Smooth muscle cell (in vitro differentiated cells): ENCODE results near the gene SEC22A. TPM values are rescaled to one million over a fixed set of nuclear protein-coding genes. Genes with fewer than 3 reads are reported as not detected.

Experiments used
- DNase-seq: peaks from one replicate; lab custom pipeline; 2025; ENCODE audit not compliant: unreplicated experiment; lab: John Stamatoyannopoulos, UW
- H2AFZ ChIP-seq: fragments of 200-600 bp; sonication (generic); 2 replicates; pipeline ENCODE4 v1.6.0; 2016; ENCODE audit warnings: antibody characterized with exemption, low read depth, mild to moderate bottlenecking
- H3F3A ChIP-seq: fragments of 200-600 bp; sonication (generic); 2 replicates; pipeline ENCODE4 v1.6.0; 2017; ENCODE audit warnings: antibody characterized with exemption, low read depth
- H3K27ac ChIP-seq: fragments of 200-600 bp; sonication (generic); 2 replicates; pipeline ENCODE4 v1.5.1; 2016; ENCODE audit warnings: low read depth, mild to moderate bottlenecking
- H3K27me3 ChIP-seq: fragments of 200-600 bp; sonication (generic); 2 replicates; pipeline ENCODE4 v1.6.1; 2016; ENCODE audit warnings: low read depth, mild to moderate bottlenecking
- H3K36me3 ChIP-seq: fragments of 200-600 bp; sonication (generic); 2 replicates; pipeline ENCODE4 v1.5.1; 2016; ENCODE audit warnings: low read depth
- H3K4me1 ChIP-seq: fragments of 200-600 bp; sonication (generic); 2 replicates; pipeline ENCODE4 v1.5.1; 2016; ENCODE audit warnings: low read depth
- H3K4me2 ChIP-seq: fragments of 200-600 bp; sonication (generic); 2 replicates; pipeline ENCODE4 v1.6.0; 2016; ENCODE audit warnings: mild to moderate bottlenecking
- H3K4me3 ChIP-seq: fragments of 200-600 bp; sonication (generic); 2 replicates; pipeline ENCODE4 v1.5.1; 2016; ENCODE audit warnings: mild to moderate bottlenecking
- H3K79me2 ChIP-seq: fragments of 200-600 bp; sonication (generic); 2 replicates; pipeline ENCODE4 v1.6.0; 2016; ENCODE audit warnings: low read depth, mild to moderate bottlenecking
- H3K9ac ChIP-seq: fragments of 200-600 bp; sonication (generic); 2 replicates; pipeline ENCODE4 v1.6.0; 2016; ENCODE audit warnings: low read depth
- H3K9me3 ChIP-seq: fragments of 200-600 bp; sonication (generic); replicated peaks from 2 replicates; pipeline ENCODE4 v1.5.1; 2016; ENCODE audit warnings: low read depth
- H4K20me1 ChIP-seq: fragments of 200-600 bp; sonication (generic); 2 replicates; pipeline ENCODE4 v1.6.0; 2016; ENCODE audit warnings: low read depth
- CTCF ChIP-seq: fragments of 200-600 bp; sonication (generic); IDR thresholded peaks from 2 replicates; pipeline ENCODE4 v1.5.1; 2017; ENCODE audit warnings: borderline replicate concordance, mild to moderate bottlenecking, antibody characterized with exemption; ENCODE audit not compliant: insufficient read depth, poor library complexity, severe bottlenecking
- WGBS: methylation state at CpG from one replicate; pipeline ENCODE4 v1.1.7; 2016; ENCODE audit warnings: low lambda C conversion rate; 5-methylcytosine and 5-hydroxymethylcytosine counted together
- polyA plus RNA-seq: library from polyadenylated mRNA; unstranded; fragments of >200 nt; fragmentation: Nextera tagmentation; extraction: Ambion mirVana; gene quantifications from 2 replicates; pipeline ENCODE4 v1.2.1, GENCODE V29; 2016
- total RNA-seq: library from RNA; depleted of rRNA; stranded (reverse); fragments of >200 nt; gene quantifications from 2 replicates; pipeline ENCODE4 v1.2.3, GENCODE V29; 2014

Gene SEC22A
- total and polyA plus RNA-seq, 2 experiments from 2014 or later, result 30.7 to 34.2 TPM

- Histone ChIP-seq H3K4me1 (no peaks in the 10 kb centered on the region), H3F3A (no peaks in the 10 kb centered on the region), H3K9me3 (no peaks in the 10 kb centered on the region), H4K20me1 (no peaks in the 10 kb centered on the region), H3K36me3 (no peaks in the 10 kb centered on the region), H2AFZ (no peak overlapping the region), H3K27me3 (no peaks in the 10 kb centered on the region), H3K9ac (no peak overlapping the region), H3K4me3 (no peak overlapping the region), H3K79me2 (no peaks in the 10 kb centered on the region), H3K4me2 (no peak overlapping the region), H3K27ac (no peak overlapping the region)
- no peak for TF ChIP-seq CTCF
- no peak for DNase-seq
- 97% methylated on average over 20 of the region's 20 CpGs for WGBS
Observed at GRCh38 chr3:123289391-123290106, 87.8 kb downstream of the SEC22A start.

GRCh38 chr3:123290107-123290930 is 88.6 kb downstream of the SEC22A start:
- H4K20me1 ChIP-seq, result no peaks in the 10 kb centered on the region
- no peak overlapping the region for H3K27ac ChIP-seq
- no peaks in the 10 kb centered on the region for H3K9me3 ChIP-seq
- no peak overlapping the region for H2AFZ ChIP-seq
- H3K9ac ChIP-seq, result no peak overlapping the region
- H3K36me3 ChIP-seq, result no peaks in the 10 kb centered on the region
- H3K4me1 ChIP-seq, result no peaks in the 10 kb centered on the region
- H3K27me3 ChIP-seq, result no peaks in the 10 kb centered on the region
- no peak overlapping the region for H3K4me2 ChIP-seq
- H3K79me2 ChIP-seq, result no peaks in the 10 kb centered on the region
- no peak overlapping the region for H3K4me3 ChIP-seq
- WGBS, result 91% methylated on average over 13 of the region's 13 CpGs
- DNase-seq, result no peak
- H3F3A ChIP-seq, result no peaks in the 10 kb centered on the region
- no peak for TF ChIP-seq CTCF

GRCh38 chr3:123290962-123291361 is 89.2 kb downstream of the SEC22A start:
- H3K79me2 ChIP-seq, result no peaks in the 10 kb centered on the region
- DNase-seq, result no peak
- H3F3A ChIP-seq, result no peaks in the 10 kb centered on the region
- no peak overlapping the region for H3K9ac ChIP-seq
- no peaks in the 10 kb centered on the region for H3K27me3 ChIP-seq
- H4K20me1 ChIP-seq, result no peaks in the 10 kb centered on the region
- no peaks in the 10 kb centered on the region for H3K4me1 ChIP-seq
- H3K9me3 ChIP-seq, result no peaks in the 10 kb centered on the region
- no peak overlapping the region for H3K4me2 ChIP-seq
- no peak overlapping the region for H2AFZ ChIP-seq
- H3K36me3 ChIP-seq, result no peaks in the 10 kb centered on the region
- no peak for TF ChIP-seq CTCF
- WGBS, result 92% methylated on average over 23 of the region's 23 CpGs
- no peak overlapping the region for H3K4me3 ChIP-seq
- no peak overlapping the region for H3K27ac ChIP-seq

- Histone ChIP-seq H3F3A (no peaks in the 10 kb centered on the region), H3K27ac (no peak overlapping the region), H3K4me2 (no peak overlapping the region), H3K79me2 (no peaks in the 10 kb centered on the region), H3K4me1 (no peaks in the 10 kb centered on the region), H3K36me3 (no peaks in the 10 kb centered on the region), H3K27me3 (no peaks in the 10 kb centered on the region), H2AFZ (no peak overlapping the region), H3K9ac (no peak overlapping the region), H4K20me1 (no peaks in the 10 kb centered on the region), H3K9me3 (no peaks in the 10 kb centered on the region), H3K4me3 (no peak overlapping the region)
- TF ChIP-seq CTCF, result no peak
- 81% methylated on average over 7 of the region's 7 CpGs for WGBS
- no peak for DNase-seq
Observed at GRCh38 chr3:123291404-123291803, 89.7 kb downstream of the SEC22A start.
